AG10803 (cell line): Measurements from ENCODE around the gene SNRNP25.
"Not testable (repeated sequence)": the region's sequence is repeated elsewhere in the genome, so short reads cannot be mapped to it uniquely, and the experiment has no call there.

ENCODE experiments used
- DNase-seq: peaks from one replicate; pipeline ENCODE4 v3.0.0; 2010; ENCODE audit warnings: low read depth
- H3K4me3 ChIP-seq: 2 replicates; pipeline ENCODE4 v1.5.1; 2011; ENCODE audit warnings: mild to moderate bottlenecking, low read length, control low read depth
- TF ChIP-seq, protein P1 (sequence below): conservative IDR thresholded peaks from 2 replicates; pipeline ENCODE4 v1.5.1; 2011; ENCODE audit warnings: mild to moderate bottlenecking, low read length, control low read depth, inconsistent platforms

The SNRNP25 gene

DNA sequence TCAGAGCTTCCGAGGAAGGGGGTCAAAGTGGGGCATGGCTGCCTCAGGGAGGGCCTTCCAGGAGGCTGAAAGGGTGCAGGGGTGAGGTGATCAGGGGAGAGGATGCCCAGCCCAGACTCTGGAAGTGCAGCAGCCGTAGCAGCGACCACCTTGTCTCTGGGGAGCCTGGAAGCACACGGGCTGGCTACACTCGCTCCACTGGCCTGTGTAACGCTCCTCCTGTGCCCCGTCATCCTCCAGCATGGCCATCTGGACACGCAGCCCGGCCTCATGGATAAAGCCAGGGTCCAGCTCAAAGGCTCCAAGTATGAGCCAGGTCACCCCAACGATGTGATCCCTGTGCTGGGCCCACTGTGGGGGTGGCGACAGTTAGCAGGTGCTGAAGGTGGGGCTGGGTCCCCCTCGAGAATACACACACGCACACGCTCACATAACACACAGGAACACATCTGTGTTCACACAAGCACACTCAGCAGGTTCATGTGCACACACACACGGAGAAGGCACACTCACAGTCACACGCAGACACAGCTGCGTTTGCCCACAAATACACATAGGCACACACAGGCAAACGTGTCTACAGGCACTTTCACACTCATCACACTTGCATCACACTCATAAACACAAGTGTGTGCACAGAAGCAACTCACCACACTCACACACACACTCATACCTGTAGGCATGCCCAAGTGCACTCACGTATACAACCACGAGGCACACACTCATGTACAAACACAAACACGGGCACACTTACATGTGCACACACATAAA, 19.6 kb upstream of the SNRNP25 start:
- no peak for DNase-seq
- TF ChIP-seq, protein P1, sequence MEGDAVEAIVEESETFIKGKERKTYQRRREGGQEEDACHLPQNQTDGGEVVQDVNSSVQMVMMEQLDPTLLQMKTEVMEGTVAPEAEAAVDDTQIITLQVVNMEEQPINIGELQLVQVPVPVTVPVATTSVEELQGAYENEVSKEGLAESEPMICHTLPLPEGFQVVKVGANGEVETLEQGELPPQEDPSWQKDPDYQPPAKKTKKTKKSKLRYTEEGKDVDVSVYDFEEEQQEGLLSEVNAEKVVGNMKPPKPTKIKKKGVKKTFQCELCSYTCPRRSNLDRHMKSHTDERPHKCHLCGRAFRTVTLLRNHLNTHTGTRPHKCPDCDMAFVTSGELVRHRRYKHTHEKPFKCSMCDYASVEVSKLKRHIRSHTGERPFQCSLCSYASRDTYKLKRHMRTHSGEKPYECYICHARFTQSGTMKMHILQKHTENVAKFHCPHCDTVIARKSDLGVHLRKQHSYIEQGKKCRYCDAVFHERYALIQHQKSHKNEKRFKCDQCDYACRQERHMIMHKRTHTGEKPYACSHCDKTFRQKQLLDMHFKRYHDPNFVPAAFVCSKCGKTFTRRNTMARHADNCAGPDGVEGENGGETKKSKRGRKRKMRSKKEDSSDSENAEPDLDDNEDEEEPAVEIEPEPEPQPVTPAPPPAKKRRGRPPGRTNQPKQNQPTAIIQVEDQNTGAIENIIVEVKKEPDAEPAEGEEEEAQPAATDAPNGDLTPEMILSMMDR, result no peak
- no peak overlapping the region for H3K4me3 ChIP-seq

DNA sequence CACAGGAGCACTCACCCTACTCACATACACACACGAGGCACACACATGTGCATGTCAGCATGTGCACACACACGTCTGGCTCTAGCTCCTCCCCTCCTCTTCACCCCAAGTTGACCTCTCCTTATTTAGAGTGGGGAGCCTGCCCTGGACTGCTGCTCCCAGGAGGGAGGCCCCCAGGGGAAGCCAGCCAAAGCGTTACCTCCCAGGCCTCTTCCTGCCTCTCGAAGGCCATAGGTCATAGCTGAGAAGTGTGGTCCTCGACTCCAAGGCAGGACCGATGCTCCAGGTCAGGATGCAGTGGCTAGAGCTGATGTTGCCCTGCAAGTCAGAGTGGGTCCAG, 19.0 kb upstream of the SNRNP25 start:
- no peak for DNase-seq
- TF ChIP-seq, protein P1, result no peak
- no peak overlapping the region for H3K4me3 ChIP-seq

DNA sequence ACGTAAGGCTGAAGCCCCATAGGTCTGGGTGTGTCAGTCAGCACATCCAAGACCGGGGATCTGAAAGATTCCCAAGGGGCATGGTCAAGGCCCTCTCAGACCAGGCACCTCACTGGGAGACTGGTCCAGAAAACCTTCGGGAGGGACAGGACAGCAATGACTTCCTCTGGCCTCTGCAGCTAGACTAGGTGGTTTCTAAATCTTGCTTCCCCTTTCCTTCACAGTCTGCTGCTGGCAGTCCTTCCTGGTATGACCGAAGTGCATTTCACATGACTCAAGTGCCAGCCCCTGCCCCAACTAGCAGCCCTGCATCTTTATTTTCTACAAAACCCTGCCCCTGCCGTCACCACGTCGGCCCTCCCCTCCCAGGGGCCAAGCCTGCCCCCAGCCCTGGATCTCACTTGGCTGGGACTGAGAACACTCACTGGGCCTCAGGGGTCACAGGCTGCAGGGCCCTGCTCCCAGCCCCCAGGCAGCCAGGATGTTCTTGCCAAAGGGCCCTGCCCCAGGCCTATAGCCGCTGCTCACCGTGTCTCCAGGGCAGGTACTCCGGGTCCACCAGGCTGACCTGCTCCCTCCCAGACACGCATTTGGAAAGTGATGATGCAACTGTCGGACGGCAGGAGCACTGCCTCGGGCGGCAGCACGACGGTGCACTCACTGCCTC, 18.5 kb upstream of the SNRNP25 start:
- H3K4me3 ChIP-seq, result no peak overlapping the region
- TF ChIP-seq, protein P1, result no peak
- no peak for DNase-seq

DNA sequence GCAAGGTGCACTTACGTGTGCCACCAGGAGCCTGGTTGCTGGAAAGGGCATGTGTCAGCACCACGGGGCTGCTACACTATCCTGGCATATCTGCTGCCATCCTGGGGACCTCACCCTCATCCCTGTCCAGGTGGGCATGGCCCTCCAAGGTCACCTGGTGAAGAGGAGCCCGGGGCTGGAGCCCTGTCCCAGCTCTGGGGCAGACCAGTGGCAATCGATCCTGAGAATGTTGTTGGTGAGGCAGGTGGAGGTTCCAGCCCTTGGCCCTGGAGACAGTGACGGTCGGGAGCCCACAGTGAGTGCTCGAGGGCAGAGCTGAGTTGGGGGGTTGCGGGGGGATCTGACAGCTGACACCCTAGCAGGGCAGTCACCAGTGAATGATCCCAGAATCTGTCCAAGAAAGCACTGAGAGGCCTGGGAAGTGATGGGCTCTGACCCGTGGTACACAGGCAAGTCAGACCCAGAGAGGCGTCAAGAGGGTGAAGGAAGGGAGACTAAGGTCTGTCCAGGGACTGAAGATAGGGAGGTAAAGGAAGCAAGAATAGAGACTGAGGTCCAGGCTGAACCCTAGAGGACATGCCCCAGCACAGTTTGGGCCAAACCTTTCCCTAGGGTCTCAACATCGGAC, 17.8 kb upstream of the SNRNP25 start:
- no peak overlapping the region for H3K4me3 ChIP-seq
- DNase-seq, result no peak
- TF ChIP-seq, protein P1, result no peak

DNA sequence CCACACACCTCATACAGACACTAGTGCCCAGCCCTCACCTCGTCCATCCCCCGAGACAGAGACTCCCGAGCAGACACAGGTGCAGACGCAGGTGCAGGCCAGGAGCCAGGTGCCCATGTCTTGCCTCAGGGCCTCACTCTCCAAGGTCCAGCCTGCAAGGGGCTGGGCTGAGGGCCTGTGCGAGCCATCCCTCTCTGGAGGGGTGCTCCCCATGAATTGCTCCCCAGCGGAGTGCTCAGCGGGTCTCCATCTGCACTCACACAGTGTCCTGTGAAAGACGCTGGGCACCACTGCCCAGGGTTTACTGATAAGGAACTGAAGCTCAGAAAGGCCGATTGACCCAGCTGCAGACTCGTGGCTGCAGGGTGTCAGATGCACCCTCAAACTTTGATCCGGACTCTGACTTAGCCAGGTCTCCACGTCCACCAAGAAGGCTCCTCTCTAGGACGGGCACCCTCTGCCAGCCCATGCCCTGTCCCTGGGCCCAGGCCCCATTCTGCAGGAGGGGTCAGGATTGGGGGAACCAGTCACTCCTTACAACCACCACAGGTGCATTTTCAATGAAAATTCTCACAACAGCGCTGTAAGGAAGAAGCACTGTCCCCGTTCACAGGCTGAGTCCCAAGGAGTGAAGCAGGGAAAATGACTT, 17.2 kb upstream of the SNRNP25 start:
- no peak for DNase-seq
- H3K4me3 ChIP-seq, result no peak overlapping the region
- TF ChIP-seq, protein P1, result no peak

DNA sequence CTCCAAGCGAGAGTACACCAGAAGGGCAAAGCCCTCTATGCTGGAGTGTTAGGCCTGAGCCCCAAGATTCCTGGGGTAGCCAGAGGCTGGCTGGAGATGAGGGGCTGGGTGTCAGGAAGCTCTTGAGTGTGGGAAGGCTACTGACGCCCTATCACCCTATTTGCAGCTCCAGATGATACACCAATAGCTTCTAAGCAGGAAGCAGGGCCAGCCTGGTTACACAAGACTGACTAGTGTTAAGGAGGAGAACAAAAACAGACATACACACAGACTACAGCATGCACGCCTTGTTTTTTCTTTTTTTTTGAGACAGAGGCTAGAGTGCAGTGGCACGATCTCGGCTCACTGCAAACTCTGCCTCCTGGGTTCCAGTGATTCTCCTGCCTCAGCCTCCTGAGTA, 16.1 kb upstream of the SNRNP25 start:
- DNase-seq, result no peak
- TF ChIP-seq, protein P1, result no peak
- no peak overlapping the region for H3K4me3 ChIP-seq

DNA sequence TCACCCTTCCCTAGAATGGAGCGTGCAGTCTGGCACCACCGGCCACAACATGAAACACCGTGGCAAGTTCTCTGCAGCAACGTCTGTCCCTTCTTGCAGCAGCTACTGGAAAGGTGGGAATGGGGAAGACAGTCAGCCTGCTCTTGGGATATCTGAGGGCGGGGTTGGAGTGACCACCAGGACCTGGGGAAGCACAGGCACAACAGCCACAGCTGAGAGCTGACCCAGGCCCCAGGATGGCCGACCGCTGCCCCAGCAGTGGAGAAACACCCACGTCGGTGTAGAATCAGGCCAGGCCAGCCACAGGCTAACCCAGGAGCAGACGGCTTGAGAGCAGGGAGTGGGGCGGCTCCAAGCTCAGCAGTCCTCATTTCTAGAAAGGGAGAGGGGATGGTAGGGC, 15.4 kb upstream of the SNRNP25 start:
- H3K4me3 ChIP-seq, DNase-seq: not testable (repeated sequence)
